ENCODE measurements around the gene SAMD8.
"Not testable (repeated sequence)": the region's sequence is repeated elsewhere in the genome, so short reads cannot be mapped to it uniquely, and the experiment has no call there.

- TF ChIP-seq CTCF (conservative IDR thresholded peaks at IDR 0.05); ZFX (IDR thresholded peaks at IDR 0.05): not testable (repeated sequence)
Measured at GRCh38 chr10:75203046-75203620, 91.7 kb downstream of the SAMD8 start.

All from C4-2B (cell line).